Neural cell (in vitro differentiated cells): ENCODE results near the gene TNS4.

Source experiments
- CTCF ChIP-seq: fragments of 450-650 bp; IDR thresholded peaks from 2 replicates; pipeline ENCODE4 v1.5.1; 2014; ENCODE audit warnings: antibody characterized with exemption, mild to moderate bottlenecking, moderate library complexity; ENCODE audit not compliant: poor library complexity, severe bottlenecking
- EZH2 ChIP-seq: fragments of 200-600, 300-800 bp; shearing (Covaris generic), sonication (generic); IDR thresholded peaks from 2 replicates; pipeline ENCODE4 v1.6.1; 2014; ENCODE audit warnings: antibody characterized with exemption, low read length, borderline replicate concordance, mild to moderate bottlenecking; ENCODE audit not compliant: insufficient read depth, poor library complexity, severe bottlenecking
- MXI1 ChIP-seq: fragments of 450-650 bp; conservative IDR thresholded peaks from 2 replicates; pipeline ENCODE4 v1.6.1; 2014; ENCODE audit warnings: antibody characterized with exemption, mild to moderate bottlenecking; ENCODE audit not compliant: poor library complexity, severe bottlenecking
- POLR2AphosphoS5 ChIP-seq: IDR thresholded peaks from 2 replicates; pipeline ENCODE4 v1.6.1; 2012
- RAD21 ChIP-seq: fragments of 450-650 bp; conservative IDR thresholded peaks from 2 replicates; pipeline ENCODE4 v1.6.1; 2014; ENCODE audit warnings: antibody characterized with exemption, mild to moderate bottlenecking, moderate library complexity
- TAF1 ChIP-seq: IDR thresholded peaks from 2 replicates; pipeline ENCODE4 v1.6.1; 2012; ENCODE audit warnings: low read depth

DNA sequence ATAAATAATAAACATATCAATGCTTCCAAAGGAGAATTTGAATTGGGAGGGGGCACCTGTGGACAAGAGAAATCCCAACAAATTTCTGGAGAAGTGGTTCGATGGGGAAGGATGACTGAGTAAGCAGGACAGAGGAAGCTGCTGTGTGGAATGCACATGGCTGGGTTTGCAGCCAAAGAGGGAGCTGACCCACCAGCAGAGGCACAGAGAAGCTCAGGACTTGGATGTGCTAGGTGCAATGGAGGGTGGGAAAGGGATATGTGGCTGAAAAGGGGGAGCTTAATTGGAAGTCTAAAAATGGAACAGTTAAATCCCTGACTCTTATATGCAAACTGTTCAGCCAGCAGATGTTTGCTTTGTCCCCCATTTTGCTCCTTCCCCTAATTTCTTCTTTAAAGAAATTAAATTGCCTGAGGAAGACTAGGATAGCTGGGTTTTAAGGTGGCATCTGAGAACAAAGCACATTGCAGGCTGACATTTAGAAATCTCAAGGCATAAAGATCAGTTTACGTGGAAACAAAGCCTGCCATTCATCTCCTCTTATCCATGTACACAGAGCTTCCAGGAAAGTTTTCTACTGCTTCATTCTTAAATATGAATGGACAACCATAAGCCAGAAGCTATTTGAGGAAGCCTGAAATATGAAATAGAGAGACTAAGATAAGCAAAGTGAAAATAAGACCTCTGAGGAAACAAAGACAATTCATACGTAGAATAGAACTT is 23.0 kb upstream of the TNS4 start:
- TF ChIP-seq POLR2AphosphoS5, result no peak
- no peak for TF ChIP-seq CTCF
- TF ChIP-seq MXI1, result no peak
- TF ChIP-seq EZH2, result no peak
- no peak for TF ChIP-seq TAF1
- no peak for TF ChIP-seq RAD21
